22Rv1 (cell line): Measurements from ENCODE around the gene MADD.

Source experiments
- ZFX ChIP-seq: fragments of 450-650 bp; IDR thresholded peaks from 2 replicates; pipeline ENCODE4 v1.6.1; 2017; ENCODE audit warnings: antibody characterized with exemption, borderline replicate concordance
- TF ChIP-seq, protein P1 (sequence below): fragments of 450-650 bp; IDR thresholded peaks from 2 replicates; pipeline ENCODE4 v1.5.1; 2017; ENCODE audit warnings: mild to moderate bottlenecking

DNA sequence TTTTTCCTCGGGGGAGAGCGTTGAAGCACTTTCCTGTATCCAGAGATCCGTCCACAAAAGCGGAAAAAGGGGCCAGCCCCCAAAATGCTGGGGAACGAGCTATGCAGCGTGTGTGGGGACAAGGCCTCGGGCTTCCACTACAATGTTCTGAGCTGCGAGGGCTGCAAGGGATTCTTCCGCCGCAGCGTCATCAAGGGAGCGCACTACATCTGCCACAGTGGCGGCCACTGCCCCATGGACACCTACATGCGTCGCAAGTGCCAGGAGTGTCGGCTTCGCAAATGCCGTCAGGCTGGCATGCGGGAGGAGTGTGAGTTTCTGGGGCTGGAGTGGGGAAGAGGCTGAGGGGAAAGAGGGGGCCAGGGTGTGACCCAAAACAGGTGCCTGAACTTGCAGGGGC, 9.6 kb upstream of the MADD start:
- TF ChIP-seq, protein P1, sequence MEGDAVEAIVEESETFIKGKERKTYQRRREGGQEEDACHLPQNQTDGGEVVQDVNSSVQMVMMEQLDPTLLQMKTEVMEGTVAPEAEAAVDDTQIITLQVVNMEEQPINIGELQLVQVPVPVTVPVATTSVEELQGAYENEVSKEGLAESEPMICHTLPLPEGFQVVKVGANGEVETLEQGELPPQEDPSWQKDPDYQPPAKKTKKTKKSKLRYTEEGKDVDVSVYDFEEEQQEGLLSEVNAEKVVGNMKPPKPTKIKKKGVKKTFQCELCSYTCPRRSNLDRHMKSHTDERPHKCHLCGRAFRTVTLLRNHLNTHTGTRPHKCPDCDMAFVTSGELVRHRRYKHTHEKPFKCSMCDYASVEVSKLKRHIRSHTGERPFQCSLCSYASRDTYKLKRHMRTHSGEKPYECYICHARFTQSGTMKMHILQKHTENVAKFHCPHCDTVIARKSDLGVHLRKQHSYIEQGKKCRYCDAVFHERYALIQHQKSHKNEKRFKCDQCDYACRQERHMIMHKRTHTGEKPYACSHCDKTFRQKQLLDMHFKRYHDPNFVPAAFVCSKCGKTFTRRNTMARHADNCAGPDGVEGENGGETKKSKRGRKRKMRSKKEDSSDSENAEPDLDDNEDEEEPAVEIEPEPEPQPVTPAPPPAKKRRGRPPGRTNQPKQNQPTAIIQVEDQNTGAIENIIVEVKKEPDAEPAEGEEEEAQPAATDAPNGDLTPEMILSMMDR = no peak
- no peak for TF ChIP-seq ZFX
